ENCODE data around the gene ORC4.

DNA sequence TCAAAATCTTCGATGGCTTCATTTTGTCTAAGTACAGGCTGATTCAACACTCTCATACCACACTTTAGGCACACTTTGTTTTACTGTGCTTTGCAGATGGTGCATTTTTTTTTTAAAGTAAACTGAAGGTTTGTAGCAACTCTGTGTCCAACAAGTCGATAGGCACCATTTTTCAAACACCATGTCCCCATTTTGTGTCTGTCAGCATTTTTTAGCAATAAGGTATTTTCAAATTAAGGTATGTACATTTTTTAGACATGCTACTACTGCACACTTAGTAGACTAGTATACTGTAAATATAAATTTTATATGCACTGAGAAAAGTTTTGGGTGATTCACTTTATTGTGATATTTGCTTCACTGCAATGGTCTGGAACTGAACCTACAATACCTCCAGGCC is 44.4 kb downstream of the ORC4 start:
- TF ChIP-seq, protein P1, sequence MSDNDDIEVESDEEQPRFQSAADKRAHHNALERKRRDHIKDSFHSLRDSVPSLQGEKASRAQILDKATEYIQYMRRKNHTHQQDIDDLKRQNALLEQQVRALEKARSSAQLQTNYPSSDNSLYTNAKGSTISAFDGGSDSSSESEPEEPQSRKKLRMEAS (IDR thresholded peaks at IDR 0.05; ENCODE audit: insufficient read depth, insufficient read length) = no peak
- TF ChIP-seq CTCF (IDR thresholded peaks at IDR 0.05; ENCODE audit: extremely low read depth in 1 of 2, insufficient read depth in 1 of 2, low read depth in 1 of 2, low read length in 2 of 2) (no peak), POLR2AphosphoS5 (IDR thresholded peaks at IDR 0.05; ENCODE audit: insufficient read depth, low read depth, low read length) (no peak)

Data from endothelial cell of umbilical vein (primary cell).